Stimulated activated CD4-positive, alpha-beta T cell treated with anti-CD3 and anti-CD28 coated beads, Interleukin-4, amount 100 ng/mL, for 4 hours (primary cell): Measurements from ENCODE around the gene OR52K2.
"Not testable (repeated sequence)": the region's sequence is repeated elsewhere in the genome, so short reads cannot be mapped to it uniquely, and the experiment has no call there.

Experiments used
- DNase-seq, 2 experiments: peaks; one replicate each; pipeline ENCODE4 v3.0.0-alpha.2; 2020

Gene OR52K2

GRCh38 chr11:4481240-4481582, 32.1 kb downstream of the OR52K2 start:
- no peak for DNase-seq

DNA sequence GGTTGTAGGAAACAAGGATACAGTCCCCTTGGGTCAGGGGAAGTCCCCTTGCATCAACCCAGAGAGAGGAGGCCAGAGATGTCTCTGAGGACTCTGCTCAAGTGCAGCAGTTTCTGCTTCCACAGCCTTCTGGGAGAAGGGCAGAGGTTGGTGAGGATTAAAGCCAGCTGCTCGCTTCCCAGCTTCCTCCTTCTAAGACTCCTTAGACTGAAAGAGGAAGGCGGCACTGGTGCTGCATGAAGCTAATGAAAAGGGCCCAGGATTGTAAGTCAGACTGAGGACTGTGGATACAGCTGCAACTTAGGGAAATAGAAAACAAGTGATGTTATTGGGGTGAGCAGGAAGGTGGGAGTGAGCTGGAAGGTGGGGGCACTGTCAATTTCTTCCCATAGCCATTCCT, 33.4 kb downstream of the OR52K2 start, which contains the start of gene OR52K1:
Gene OR52K1 (plus strand): TSS at position 202 of the 400 bp plus-strand sequence. CDS start 6,255 bp downstream, outside the sequence.
- DNase-seq, result no peak

DNA sequence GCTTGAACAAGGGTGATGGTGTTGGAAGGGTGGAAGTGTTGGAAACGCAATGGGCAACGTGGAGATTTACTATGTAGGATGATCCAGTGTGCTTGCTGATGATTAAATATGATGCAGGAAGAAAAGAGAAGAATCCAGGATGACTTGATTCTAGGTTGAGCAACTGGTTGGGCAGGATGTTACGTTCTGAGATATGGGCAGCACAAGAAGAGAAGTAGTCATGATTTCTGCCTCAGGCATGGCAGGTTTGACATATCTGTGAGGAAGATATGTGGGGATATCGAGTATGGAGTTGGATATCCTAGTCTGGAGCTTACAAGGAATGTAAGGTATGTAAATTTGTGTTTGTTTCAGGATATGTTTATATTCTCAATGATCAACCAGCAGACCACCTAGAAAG, 35.2 kb downstream of the OR52K2 start:
- no peak for DNase-seq

DNA sequence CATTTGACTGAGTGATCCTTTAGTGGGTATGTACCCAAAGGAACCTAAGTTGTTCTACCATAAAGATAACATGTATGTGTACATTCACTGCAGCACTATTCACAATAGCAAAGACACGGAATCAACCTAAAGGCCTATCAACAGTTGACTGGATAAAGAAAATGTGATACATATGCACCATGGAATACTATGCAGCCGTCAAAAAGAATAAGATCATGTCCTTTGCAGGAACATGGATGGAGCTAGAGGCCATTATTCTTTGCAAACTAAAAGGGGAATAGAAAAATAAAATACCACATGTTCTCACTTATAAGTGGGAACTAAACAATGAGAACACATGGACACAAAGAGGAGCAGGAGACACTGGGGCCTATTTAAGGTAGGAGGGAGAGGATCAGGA, 42.3 kb downstream of the OR52K2 start:
- DNase-seq, result not testable (repeated sequence)

DNA sequence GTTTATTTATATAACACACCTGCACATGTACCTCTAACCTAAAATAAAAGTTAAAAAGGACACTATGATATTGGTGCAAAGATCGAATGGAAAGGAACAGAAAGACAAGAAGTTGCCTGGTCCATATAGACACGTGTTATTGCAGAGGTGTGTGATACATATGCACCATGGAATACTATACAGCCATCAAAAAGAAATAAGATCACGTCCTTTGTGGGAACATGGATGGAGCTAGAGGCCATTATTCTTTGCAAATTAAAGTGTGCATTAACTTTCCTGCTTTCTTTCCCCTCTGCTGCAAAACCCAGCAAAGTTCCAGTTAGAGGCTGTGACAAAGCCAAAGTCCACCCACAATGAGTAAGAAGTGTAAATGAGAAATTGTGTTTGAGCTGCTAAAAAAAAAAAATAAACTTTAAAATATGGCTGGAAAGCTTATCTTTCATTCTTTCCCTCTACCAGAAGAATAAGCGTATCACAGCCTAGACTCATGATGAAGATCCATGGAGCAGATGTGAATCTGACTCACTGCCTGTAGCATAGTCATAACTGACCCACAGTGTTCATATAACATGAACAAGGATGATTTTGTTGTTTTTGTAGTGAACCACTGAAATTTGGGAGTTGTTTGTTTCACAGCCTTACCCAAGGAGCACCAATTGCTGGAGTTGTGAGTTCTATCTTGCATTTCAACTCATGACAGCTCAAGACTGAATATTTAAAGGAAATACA, 42.9 kb downstream of the OR52K2 start:
- no peak for DNase-seq

- no peak for DNase-seq
Measured at GRCh38 chr11:4493480-4493818, 44.4 kb downstream of the OR52K2 start.

DNA sequence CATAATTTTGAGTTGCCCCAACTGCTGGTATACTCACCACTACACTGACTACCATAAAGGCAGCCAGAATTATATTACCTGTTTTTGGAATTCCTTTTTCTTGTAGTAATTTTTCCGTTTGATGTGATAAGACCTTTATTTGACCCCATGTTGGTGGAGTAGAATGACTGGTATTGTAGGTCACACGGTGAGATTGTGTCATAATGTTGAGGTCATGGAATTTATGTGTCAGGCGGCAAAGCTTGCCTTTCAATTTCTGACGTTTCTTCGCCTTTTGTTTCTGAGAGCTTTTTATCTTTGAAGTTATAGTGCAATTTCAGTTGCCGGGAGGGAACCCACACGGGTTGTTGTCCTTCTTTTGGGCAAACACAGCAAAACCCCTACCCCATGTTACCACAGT, 46.4 kb downstream of the OR52K2 start:
- DNase-seq, result no peak

DNA sequence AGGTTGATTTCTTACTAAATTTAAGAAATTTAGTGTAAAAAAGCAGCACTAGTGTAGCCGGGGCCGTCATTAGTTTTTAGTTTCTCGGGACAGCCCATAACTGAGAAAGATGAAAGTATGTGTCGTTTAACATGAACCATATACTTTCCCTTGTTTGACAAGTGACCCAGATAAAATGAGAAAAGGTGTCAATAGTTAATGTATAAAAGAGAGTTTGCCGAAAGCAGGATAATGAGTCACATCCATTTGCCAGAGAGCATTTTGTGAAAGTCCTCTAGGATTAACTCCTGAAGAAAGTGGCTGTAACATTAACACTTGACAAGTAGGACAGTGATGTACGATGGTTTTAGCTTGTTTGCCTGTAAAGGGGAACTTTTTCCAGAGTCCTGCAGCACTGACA, 46.9 kb downstream of the OR52K2 start:
- no peak for DNase-seq

- DNase-seq, result no peak
Measured at GRCh38 chr11:4496557-4497248, 47.6 kb downstream of the OR52K2 start.
